Upper lobe of left lung (tissue), 6 donors: ENCODE results near the gene MASP2. TPM values are rescaled to one million over a fixed set of nuclear protein-coding genes. Genes with fewer than 3 reads are reported as not detected.

Source experiments
- ATAC-seq, 2 donors: fragments of 200-7000 bp; cut with Tn5 transposase; one replicate each; pipeline ENCODE4 v1.9.1; 2022; ENCODE audit warnings: mild to moderate bottlenecking in 2 of 2, moderate library complexity in 2 of 2; ENCODE audit not compliant: low FRiP score in 2 of 2
- DNase-seq, 2 donors: peaks; one replicate each; pipeline ENCODE4 v3.0.0-alpha.2; 2019 to 2020
- H3K27ac ChIP-seq, 4 donors: fragments of 200-600 bp; sonication (generic); one replicate each; pipeline ENCODE4 v1.5.1; 2016 to 2019
- H3K27me3 ChIP-seq, 4 donors: fragments of 200-600 bp; sonication (generic); one replicate each; pipeline ENCODE4 v1.5.1; 2017 to 2019
- H3K36me3 ChIP-seq, 4 donors: fragments of 200-600 bp; sonication (generic); one replicate each; pipeline ENCODE4 v1.5.1; 2016 to 2019
- H3K4me1 ChIP-seq, 4 donors: fragments of 200-600 bp; sonication (generic); one replicate each; pipeline ENCODE4 v1.5.1; 2018 to 2019
- H3K4me3 ChIP-seq, 4 donors: fragments of 200-600 bp; sonication (generic); one replicate each; pipeline ENCODE4 v1.5.1; 2017 to 2019; ENCODE audit warnings: mild to moderate bottlenecking in 2 of 4, moderate library complexity in 1 of 4
- H3K9me3 ChIP-seq, 4 donors: fragments of 200-600 bp; sonication (generic); one replicate each; pipeline ENCODE4 v1.5.1; 2018 to 2019
- EP300 ChIP-seq, 4 donors: sonication (generic); formaldehyde crosslinking; IDR thresholded peaks; one replicate each; pipeline ENCODE4 v1.5.1; 2017; ENCODE audit warnings: antibody characterized with exemption in 4 of 4, control low read depth in 2 of 4
- POLR2A ChIP-seq, 4 donors: fragments of 450-650 bp; IDR thresholded peaks; one replicate each; pipeline ENCODE4 v1.5.1; 2016 to 2017; ENCODE audit warnings: antibody characterized with exemption in 4 of 4, mild to moderate bottlenecking in 2 of 4
- POLR2AphosphoS5 ChIP-seq, 2 donors: sonication (generic); formaldehyde crosslinking; IDR thresholded peaks; one replicate each; pipeline ENCODE4 v1.5.1; 2017; ENCODE audit warnings: antibody characterized with exemption in 2 of 2
- WGBS, 2 donors: methylation state at CpG; one replicate each; pipeline ENCODE4 v1.1.5; 2017 to 2018; 5-methylcytosine and 5-hydroxymethylcytosine counted together
- total RNA-seq, 6 donors: library from RNA; depleted of rRNA in 4 of 6; stranded (reverse); fragments of >200 nt in 4 of 6; gene quantifications; one replicate each; pipeline versions ENCODE4 v1.1.0 to v1.2.1, GENCODE V29; 2016 to 2021
- TF ChIP-seq, protein P1 (sequence below), 6 experiments: fragments of 450-650 bp in 4 of 6; fragments of 200-600 bp in 2 of 6; sonication (generic) in 2 of 6; IDR thresholded peaks; one replicate each; pipeline ENCODE4 v1.5.1; 2016 to 2019; ENCODE audit warnings: antibody characterized with exemption in 6 of 6
- donor health status: DM: no; HTN: no; CAD: no; lungs with moderate emphysema.
- donor health status: DM: no; HTN: yes; CAD: no; lungs with severe emphysema.

Gene MASP2
- total RNA-seq, 6 donors from 2014 or later: not detected

DNA sequence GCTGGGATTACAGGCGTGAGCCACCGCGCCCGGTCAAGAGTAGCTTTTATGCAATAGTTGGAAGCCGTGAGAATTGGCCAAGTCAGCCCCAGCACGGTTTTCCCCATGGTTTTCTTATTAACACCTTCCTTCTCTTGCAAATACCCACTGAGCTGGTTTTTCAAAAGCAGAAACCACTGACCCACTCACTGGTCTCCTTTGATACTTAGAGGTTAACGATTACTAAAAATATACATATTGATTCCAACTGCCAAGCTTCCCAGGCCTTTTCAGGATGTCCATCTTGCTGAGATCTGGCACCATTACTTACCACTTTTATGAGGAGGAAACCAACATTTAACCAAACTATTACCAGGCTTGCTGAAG, 60.5 kb downstream of the MASP2 start:
- no peak overlapping the region for H3K27ac ChIP-seq
- no peak overlapping the region for H3K4me3 ChIP-seq
- DNase-seq: no peak
- ATAC-seq: no peak
- no peaks in the 10 kb centered on the region for H3K36me3 ChIP-seq
- TF ChIP-seq, protein P1, sequence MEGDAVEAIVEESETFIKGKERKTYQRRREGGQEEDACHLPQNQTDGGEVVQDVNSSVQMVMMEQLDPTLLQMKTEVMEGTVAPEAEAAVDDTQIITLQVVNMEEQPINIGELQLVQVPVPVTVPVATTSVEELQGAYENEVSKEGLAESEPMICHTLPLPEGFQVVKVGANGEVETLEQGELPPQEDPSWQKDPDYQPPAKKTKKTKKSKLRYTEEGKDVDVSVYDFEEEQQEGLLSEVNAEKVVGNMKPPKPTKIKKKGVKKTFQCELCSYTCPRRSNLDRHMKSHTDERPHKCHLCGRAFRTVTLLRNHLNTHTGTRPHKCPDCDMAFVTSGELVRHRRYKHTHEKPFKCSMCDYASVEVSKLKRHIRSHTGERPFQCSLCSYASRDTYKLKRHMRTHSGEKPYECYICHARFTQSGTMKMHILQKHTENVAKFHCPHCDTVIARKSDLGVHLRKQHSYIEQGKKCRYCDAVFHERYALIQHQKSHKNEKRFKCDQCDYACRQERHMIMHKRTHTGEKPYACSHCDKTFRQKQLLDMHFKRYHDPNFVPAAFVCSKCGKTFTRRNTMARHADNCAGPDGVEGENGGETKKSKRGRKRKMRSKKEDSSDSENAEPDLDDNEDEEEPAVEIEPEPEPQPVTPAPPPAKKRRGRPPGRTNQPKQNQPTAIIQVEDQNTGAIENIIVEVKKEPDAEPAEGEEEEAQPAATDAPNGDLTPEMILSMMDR (IDR thresholded peaks at IDR 0.05): no peak
- TF ChIP-seq EP300 (IDR thresholded peaks at IDR 0.05) (no peak), POLR2A (IDR thresholded peaks at IDR 0.05) (no peak), POLR2AphosphoS5 (IDR thresholded peaks at IDR 0.05) (no peak)
- H3K27me3 ChIP-seq: no peaks in the 10 kb centered on the region
- H3K9me3 ChIP-seq: no peaks in the 10 kb centered on the region
- H3K4me1 ChIP-seq: no peaks in the 10 kb centered on the region
- WGBS, 2 donors: 51 to 56% methylated on average over 7 of the region's 7 CpGs

DNA sequence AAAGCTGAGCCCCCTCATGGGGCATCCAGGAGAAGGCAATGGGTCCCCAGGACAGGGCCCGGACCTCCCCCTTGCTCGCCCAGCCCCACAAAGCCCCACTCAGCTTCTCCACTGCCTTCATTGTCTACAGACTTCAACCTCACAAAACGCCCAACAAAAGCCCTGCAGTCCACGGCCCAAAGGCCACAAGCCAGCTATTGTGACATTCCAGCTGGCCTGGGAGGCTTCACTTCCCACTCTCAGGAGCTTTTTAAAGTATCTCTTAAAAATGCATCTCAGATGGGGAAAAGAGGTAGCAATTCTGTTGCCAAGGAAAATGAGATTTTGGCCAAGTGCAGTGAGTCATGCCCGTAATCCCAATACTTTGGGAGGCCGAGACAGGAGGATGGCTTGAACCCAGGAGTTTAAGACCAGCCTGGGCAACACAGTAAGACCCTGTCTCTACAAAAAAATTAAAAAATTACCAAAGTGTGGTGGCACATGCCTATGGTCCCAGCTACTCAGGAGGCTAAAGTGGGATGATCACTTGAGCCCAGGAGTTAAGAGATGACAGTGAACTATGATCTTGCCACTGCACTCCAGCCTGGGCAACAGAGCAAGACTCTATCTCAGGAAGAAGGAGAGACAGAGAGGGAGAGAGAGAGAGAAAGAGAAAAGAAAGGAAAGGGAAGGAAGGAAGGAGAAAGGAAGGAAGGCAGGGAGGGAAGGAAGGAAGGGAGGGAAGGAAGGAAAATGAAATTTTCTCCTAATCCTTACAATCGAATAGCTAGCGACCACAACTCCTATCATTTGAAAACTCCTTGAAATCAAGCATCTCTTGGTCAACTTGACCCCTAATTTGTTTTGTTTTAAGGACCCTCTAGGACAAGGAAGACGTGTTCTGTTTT, 66.0 kb downstream of the MASP2 start:
- H3K4me3 ChIP-seq: no peak overlapping the region
- H3K27me3 ChIP-seq: no peaks in the 10 kb centered on the region
- peak overlapping the region in 1 of 4 donors; percentile 52 for H3K27ac ChIP-seq
- H3K9me3 ChIP-seq: no peaks in the 10 kb centered on the region
- DNase-seq: peak in 1 of 2 donors; percentile 37
- TF ChIP-seq EP300 (IDR thresholded peaks at IDR 0.05) (no peak), POLR2A (IDR thresholded peaks at IDR 0.05) (no peak), POLR2AphosphoS5 (IDR thresholded peaks at IDR 0.05) (no peak)
- TF ChIP-seq, protein P1 (IDR thresholded peaks at IDR 0.05): no peak
- no peaks in the 10 kb centered on the region for H3K36me3 ChIP-seq
- peak; percentile 39 to 69 for ATAC-seq
- peaks cover 0 to 20% (median 15%) of the 10 kb centered on the region in 4 donors for H3K4me1 ChIP-seq
- WGBS, 2 donors: 62 to 73% methylated on average over 9 of the region's 9 CpGs

DNA sequence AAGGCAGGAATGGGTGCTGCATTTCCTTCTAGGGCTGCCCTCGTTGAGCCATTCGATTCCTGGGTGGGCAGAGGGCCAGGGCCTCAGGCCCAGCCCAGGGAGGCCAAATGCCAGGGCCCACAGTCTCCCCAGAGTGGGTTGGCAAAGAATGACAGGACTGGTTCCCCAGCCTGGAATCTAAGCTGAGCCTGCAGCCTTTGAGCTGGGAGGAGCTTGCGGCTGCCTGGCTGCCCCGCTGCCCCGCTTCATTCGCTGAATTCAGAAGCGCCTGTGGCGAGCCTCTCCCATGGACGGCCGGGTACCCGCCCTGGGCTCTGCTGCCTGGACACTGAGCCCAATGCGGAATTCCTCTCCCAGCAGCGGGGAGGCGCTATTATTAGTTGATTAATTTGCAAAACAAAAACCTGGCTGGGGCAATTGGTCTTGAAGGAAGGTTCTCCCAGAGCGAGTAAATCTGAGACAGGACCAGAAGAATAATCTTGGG, 66.9 kb downstream of the MASP2 start:
- DNase-seq: peak; percentile 89 to 90
- Histone ChIP-seq H3K4me3 (peak overlapping the region in 2 of 4 donors; percentile 14 to 31), H3K27ac (peak overlapping the region in 3 of 4 donors; percentile 23 to 52 (median 40)), H3K9me3 (no peaks in the 10 kb centered on the region), H3K36me3 (no peaks in the 10 kb centered on the region), H3K27me3 (no peaks in the 10 kb centered on the region), H3K4me1 (peaks cover 0 to 20% (median 15%) of the 10 kb centered on the region in 4 donors)
- TF ChIP-seq POLR2A (IDR thresholded peaks at IDR 0.05): no peak
- TF ChIP-seq, protein P1 (IDR thresholded peaks at IDR 0.05): peak in 4 of 6 experiments; percentile 17 to 32 (median 30)
- 34 to 44% methylated on average over 11 to 15 of the region's 15 CpGs for WGBS, 2 donors
- peak; percentile 92 to 93 for ATAC-seq

DNA sequence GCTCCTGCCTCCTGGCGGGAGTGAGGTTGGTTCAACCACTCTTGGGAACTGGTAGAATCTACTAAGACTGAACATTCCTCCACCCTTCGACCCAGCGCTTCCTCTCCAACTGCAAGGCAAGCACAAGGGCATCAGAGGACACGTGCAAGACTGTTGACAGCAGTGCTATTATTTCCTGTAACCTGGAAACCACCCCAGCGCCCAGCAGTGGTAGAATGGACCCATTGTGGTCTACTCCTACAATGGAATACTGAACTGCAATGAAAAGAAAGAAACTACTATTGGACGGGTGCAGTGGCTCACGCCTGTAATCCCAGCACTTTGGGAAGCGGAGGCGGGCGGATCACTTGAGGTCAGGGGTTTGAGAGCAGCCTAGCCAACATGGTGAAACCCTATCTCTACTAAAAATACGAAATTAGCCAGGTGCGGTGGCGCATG, 67.5 kb downstream of the MASP2 start:
- WGBS, 2 donors: 60 to 61% methylated on average over 13 of the region's 13 CpGs
- no peak overlapping the region for H3K4me3 ChIP-seq
- no peak for TF ChIP-seq POLR2AphosphoS5 (IDR thresholded peaks at IDR 0.05)
- TF ChIP-seq POLR2A (IDR thresholded peaks at IDR 0.05): no peak
- TF ChIP-seq EP300 (IDR thresholded peaks at IDR 0.05): no peak
- TF ChIP-seq, protein P1 (IDR thresholded peaks at IDR 0.05): no peak
- H3K27me3 ChIP-seq: no peaks in the 10 kb centered on the region
- H3K27ac ChIP-seq: peak overlapping the region in 2 of 4 donors; percentile 23 to 40
- H3K4me1 ChIP-seq: peaks cover 0 to 20% (median 15%) of the 10 kb centered on the region in 4 donors
- no peaks in the 10 kb centered on the region for H3K9me3 ChIP-seq
- no peak for DNase-seq
- ATAC-seq: peak; percentile 17 to 65
- H3K36me3 ChIP-seq: no peaks in the 10 kb centered on the region
